Mononuclear cell (primary cell): ENCODE measurements around the gene TTC33. TPM values are rescaled to one million over a fixed set of nuclear protein-coding genes. Genes with fewer than 3 reads are reported as not detected.
A peak's percentile ranks its signal among the peaks of the same experiment; 100 is the strongest.
"Not testable (repeated sequence)": the region's sequence is repeated elsewhere in the genome, so short reads cannot be mapped to it uniquely, and the experiment has no call there.

Source experiments
- H3K27me3 ChIP-seq: 2 replicates; pipeline ENCODE4 v1.6.0; 2011; ENCODE audit warnings: low read length, control low read depth; ENCODE audit not compliant: insufficient read depth
- H3K4me1 ChIP-seq: 2 replicates; pipeline ENCODE4 v1.5.1; 2011; ENCODE audit warnings: mild to moderate bottlenecking, low read length, control low read depth; ENCODE audit not compliant: insufficient read depth
- H3K4me3 ChIP-seq: 2 replicates; pipeline ENCODE4 v1.5.1; 2011; ENCODE audit warnings: mild to moderate bottlenecking, low read length, moderate library complexity
- H3K9me3 ChIP-seq: 2 replicates; pipeline ENCODE4 v1.5.1; 2011; ENCODE audit warnings: low read depth, mild to moderate bottlenecking, control low read depth, low read length
- total RNA-seq: library from RNA; depleted of rRNA; stranded (reverse); fragments of >200 nt; gene quantifications from one replicate; pipeline ENCODE4 v1.2.3, GENCODE V29; 2012

Gene TTC33, protein sequence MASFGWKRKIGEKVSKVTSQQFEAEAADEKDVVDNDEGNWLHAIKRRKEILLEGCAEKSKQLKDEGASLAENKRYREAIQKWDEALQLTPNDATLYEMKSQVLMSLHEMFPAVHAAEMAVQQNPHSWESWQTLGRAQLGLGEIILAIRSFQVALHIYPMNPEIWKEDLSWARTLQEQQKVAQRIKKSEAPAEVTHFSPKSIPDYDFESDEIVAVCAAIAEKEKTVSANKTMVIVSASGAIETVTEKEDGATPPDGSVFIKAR
- 15.4 TPM for total RNA-seq

DNA sequence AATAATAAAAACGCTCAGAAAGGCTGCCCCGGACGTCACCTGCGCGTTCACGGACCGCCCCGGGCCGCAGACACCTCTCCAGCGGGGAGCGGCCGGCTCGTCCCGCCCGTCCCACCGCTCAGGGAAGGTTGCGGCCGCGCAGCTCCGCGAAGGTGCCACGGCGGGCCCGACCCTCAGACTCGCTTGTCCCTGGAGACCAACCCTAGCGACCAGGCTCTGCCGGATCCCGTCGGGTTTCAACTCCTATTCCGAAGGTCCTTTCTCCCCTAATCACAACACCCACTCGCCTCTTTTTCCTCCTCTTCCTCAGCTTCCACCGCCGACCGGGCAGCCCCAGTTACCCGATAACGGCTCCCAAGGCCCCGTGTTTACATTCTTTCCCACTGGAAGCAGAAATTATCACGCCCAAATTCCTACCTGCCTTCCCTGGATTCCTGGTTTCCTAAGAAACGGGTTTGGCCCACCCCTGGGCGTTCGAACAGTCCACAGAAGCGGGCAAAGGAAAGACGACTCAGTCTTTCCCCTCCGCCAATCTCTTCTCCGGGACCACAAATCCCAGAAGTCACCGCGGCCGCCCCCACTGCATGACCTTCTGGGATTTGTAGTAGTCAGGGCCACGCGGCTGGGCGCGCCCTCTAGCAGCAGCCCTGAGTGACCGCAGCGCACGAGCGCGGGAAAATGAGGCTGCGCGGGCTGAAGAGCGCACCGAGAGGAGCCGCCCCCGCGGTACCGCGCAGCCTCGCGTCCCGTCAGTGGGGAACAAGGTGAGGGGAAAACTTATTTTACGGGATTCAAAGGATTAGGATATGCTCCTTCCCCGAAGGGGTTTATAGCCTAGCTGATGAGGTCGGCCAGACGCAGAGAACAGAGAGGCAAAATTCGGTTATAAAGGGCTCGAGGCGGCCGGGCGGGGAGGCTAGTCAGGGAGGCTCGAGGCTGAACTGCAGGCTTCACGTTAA, at the start of gene TTC33:
Gene TTC33, minus strand, starts transcription at position 555 of the 959 bp plus-strand sequence. CDS start 8,943 bp downstream, outside the sequence.
- Histone ChIP-seq H3K9me3 (no peaks in the 10 kb centered on the region), H3K27me3 (no peaks in the 10 kb centered on the region), H3K4me1 (peaks cover 16% of the 10 kb centered on the region), H3K4me3 (peak within 1 kb of the TSS; percentile 97)

DNA sequence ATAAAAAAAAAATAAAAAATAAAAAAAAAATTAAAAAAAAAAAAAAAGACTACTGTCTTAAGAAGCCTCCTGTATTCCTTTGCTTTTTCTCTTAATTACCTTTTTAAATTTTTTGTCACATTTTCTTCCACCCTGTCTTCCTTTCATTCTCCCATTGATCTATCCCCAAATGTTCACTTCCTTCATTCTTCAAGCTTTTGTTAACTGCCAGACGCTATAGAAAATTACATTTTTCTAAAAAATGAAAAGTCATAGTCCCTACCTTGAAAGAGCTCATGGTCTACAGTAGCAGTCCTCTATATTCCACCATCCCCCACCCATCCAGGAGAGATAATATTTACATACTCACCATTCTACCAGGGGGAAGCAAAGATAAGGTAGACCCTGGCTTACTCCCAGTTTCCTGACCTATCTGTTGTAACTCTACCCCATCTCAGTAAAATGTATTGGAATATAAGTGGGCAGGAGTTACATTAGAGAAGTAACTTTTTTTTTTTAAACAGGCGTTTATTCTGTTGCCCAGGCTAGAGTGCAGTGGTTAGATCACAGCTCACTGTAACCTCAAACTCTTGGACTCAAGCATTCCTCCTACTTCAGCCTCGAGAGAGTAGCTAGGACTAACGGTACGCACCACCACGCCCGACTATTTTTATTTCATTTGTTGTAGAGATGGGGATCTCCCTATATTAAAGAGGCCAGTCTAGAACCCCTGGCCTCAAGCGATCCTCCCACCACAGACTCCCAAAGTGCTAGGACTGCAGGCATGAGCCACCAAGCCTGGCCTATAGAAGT, 46.2 kb upstream of the TTC33 start:
- Histone ChIP-seq H3K4me1 (peaks cover 6% of the 10 kb centered on the region), H3K27me3 (no peaks in the 10 kb centered on the region), H3K9me3 (no peaks in the 10 kb centered on the region), H3K4me3 (no peak overlapping the region)

DNA sequence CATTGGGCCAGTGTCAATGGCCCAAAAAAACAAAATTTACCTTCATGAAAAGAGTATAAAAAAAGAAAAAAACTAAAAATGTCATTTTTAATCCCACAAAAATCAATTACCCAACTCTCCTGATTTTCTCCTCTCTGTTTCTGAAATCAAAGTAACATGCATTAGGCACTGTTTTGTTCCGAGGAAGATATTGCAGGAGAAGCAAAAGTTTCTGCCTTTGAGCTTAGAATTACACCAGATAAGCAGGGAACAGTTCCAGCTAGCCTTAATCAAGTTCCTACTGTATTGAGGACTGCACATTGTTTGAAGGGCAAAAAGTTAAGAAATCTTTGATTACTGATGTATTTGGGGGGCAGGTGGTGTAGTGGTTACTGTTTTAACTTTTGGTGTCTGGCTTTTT, 43.5 kb upstream of the TTC33 start:
- Histone ChIP-seq H3K27me3 (no peaks in the 10 kb centered on the region), H3K9me3 (no peaks in the 10 kb centered on the region), H3K4me3 (no peak overlapping the region), H3K4me1 (peaks cover 23% of the 10 kb centered on the region)

DNA sequence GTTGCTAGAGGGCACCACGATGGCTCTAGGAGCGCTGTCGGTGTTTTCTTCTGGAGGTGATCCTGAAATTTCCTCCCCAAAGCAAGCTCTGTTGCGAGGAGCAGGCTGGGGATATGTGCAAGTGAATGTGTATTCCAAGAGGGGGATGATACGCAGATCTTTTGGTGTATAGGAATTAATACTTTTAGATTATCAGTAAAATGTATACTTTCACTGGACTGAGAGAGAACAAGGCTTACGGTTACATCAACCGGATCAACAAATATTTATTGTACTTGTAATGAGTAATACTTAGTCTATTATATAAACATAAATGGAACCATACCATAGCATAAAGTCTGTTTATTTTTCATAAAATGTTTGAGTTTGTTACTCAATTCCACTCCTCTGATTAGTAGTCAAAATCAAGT, 43.0 kb upstream of the TTC33 start:
- H3K27me3 ChIP-seq: no peaks in the 10 kb centered on the region
- peak overlapping the region; percentile 89 for H3K4me3 ChIP-seq
- no peaks in the 10 kb centered on the region for H3K9me3 ChIP-seq
- H3K4me1 ChIP-seq: peaks cover 23% of the 10 kb centered on the region

DNA sequence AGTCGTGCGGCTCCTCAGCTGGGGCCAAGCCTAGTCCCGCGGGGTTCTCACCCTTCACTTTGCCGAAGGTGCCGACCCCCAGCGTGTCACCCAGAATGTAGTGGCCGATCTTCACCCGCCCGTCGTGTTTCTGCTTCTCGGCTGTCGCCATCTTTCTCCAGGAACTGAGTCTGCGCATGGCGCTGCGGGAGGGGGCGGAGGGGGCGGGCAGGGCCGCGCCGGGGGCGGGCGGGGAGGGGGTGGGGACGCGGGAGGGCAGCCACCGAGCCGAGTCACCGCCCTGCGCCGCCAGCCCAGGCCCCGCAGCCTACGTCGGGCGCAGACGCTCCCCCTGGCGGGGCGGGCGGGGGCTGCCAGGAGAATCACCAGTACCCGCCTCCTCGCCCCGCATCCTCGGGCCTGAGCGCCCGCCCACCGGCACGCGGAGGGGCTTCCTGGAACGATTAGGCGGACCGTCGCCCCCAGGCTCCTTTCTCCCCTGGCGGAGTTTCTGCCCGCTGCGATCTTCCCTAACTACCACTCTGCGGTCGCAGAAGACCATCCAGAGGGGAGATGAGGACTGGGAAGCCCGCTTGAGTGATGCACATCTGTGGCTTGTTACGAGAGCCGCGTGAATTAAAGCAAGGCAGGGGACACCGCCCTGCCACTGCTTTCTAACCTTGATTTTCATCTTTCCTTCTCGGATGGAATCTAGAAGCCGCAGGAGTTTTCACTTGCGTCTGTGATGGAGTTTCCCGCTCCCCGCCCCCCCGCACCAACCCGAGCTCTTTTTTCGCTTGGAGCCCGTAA, 42.4 kb upstream of the TTC33 start, which contains the start of gene PRKAA1:
Gene PRKAA1, minus strand, starts transcription at position 363 of the 789 bp plus-strand sequence. Its CDS starts 185 bp downstream, at position 178.
- H3K27me3 ChIP-seq: no peaks in the 10 kb centered on the region
- no peaks in the 10 kb centered on the region for H3K9me3 ChIP-seq
- peaks cover 23% of the 10 kb centered on the region for H3K4me1 ChIP-seq
- peak within 1 kb of the TSS; percentile 89 for H3K4me3 ChIP-seq

DNA sequence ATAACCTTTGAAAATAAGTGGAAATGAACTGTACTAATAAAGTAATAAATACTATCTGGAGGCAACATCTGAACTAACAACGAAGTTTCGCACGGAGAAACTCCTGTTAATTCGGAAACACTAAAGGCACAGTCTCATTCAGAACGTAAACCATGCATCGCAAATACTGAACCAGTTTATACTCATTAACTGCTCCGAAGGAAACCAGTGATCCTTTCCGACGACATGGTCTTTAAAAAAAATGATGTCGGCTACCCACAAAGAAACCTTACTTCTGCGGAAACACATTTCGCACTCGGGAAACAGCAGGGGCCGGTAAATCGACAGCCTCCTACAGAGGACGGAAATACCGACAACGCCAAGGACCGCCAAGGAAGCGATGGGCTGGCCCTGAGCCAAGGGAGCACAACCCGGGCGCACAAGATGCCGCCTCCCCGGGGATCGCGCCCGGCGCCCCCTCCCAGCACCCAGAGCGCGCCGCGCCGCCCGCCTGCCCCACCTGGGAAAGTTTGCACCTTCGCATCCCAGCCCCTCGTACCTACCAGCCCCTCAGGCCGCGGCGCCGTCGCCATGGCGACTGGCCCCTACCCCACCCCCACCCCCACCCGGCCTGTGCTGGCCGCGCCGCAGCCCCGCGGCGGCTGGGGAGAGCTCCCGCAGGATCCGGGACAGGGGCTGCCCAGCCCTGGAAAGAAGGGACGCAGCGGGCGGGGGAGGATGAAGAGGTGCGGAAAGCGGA, 41.7 kb upstream of the TTC33 start:
- no peaks in the 10 kb centered on the region for H3K27me3 ChIP-seq
- peak overlapping the region; percentile 76 for H3K4me3 ChIP-seq
- no peaks in the 10 kb centered on the region for H3K9me3 ChIP-seq
- peaks cover 23% of the 10 kb centered on the region for H3K4me1 ChIP-seq

DNA sequence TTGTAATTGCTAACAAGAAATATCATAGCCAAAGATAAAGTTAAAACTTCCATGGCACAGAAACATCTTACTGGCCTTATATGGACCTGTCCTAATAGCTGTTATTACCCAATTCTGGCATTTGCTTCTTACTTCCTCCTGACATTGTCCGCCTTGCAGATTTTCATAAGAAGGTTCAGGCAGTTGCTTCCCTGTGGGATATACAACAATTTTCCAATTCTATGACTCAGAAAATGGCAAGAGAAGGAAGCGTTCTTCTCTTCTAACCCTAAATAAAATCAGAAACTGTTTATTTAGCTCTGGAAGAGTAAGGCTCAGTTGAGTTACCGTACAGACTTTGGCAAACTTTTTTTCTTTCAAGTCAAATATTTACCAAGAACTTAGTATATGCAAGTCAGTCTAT, 40.7 kb upstream of the TTC33 start:
- Histone ChIP-seq H3K9me3 (no peaks in the 10 kb centered on the region), H3K27me3 (no peaks in the 10 kb centered on the region), H3K4me3 (no peak overlapping the region), H3K4me1 (peaks cover 23% of the 10 kb centered on the region)

DNA sequence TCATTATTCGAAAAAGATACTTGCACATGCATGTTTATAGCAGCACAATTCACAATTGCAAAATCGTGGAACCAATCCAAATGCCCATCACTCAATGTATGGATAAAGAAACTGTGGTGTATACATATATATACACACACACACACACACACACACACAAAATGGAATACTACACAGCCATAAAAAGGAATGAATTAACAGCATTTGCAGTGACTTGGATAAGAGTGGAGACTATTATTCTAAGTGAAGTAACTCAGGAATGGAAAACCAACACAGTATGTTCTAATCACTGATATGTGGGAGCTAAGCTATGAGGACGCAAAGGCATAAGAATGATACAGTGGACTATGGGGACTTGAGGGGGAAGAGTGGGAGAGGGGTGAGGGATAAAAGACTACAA, 39.1 kb upstream of the TTC33 start:
- H3K4me3 ChIP-seq, H3K27me3 ChIP-seq, H3K9me3 ChIP-seq: not testable (repeated sequence)
- H3K4me1 ChIP-seq: peaks cover 32% of the 10 kb centered on the region

DNA sequence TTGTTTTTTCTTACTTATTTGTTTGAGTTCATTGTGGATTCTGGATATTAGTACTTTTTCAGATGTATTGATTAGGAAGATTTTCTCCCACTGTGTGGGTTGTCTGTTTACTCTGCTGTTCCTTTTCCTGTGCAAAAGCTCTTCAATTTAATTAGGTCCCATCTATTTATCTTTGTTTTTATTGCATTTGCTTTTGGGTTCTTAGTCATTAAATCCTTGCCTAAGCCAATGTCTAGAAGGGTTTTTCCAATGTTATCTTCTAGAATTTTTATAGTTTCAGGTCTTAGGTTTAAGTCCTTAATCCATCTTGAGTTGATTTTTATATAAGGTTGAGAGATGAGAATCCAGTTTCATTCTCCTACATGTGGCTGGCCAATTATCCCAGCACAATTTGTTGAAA, 38.6 kb upstream of the TTC33 start:
- H3K4me3 ChIP-seq, H3K9me3 ChIP-seq, H3K27me3 ChIP-seq: not testable (repeated sequence)
- H3K4me1 ChIP-seq: peaks cover 38% of the 10 kb centered on the region

DNA sequence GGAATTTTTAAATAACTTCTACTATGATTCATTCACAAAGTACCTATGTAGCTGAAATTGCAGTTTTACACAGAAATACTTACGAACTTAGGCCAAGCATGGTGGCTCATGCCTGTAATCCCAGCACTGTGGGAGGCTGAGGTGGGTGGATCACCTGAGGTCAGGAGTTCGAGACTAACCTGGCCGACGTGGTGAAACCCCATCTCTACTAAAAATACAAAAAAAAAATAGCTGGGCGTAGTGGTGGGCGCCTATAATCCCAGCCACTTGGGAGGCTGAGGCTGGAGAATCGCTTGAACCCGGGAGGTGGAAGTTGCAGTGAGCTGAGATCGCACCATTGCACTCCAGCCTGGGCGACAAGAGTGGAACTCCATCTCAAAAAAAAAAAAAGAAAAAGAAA, 36.9 kb upstream of the TTC33 start:
- H3K4me3 ChIP-seq, H3K9me3 ChIP-seq, H3K27me3 ChIP-seq: not testable (repeated sequence)
- H3K4me1 ChIP-seq: peaks cover 34% of the 10 kb centered on the region

DNA sequence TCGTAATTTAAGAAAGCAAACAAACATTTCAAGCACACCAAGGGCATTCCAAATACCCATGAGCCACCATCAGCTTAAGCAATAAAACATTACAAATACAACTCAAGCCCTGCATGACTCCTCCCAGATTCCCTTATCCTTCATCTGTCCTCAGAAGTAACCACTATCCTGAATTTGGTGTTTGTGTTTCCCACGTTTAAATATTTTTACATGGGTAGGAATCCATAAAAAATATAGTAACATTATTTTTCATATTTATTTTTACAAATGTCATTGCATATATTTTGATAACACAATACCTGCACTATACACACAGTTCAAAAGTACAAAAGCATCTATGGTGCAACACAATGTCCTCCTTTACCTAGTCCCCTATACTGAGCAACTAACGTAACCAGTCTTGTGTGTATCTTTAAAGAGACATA, 36.0 kb upstream of the TTC33 start:
- no peaks in the 10 kb centered on the region for H3K27me3 ChIP-seq
- peaks cover 31% of the 10 kb centered on the region for H3K4me1 ChIP-seq
- H3K4me3 ChIP-seq: no peak overlapping the region

DNA sequence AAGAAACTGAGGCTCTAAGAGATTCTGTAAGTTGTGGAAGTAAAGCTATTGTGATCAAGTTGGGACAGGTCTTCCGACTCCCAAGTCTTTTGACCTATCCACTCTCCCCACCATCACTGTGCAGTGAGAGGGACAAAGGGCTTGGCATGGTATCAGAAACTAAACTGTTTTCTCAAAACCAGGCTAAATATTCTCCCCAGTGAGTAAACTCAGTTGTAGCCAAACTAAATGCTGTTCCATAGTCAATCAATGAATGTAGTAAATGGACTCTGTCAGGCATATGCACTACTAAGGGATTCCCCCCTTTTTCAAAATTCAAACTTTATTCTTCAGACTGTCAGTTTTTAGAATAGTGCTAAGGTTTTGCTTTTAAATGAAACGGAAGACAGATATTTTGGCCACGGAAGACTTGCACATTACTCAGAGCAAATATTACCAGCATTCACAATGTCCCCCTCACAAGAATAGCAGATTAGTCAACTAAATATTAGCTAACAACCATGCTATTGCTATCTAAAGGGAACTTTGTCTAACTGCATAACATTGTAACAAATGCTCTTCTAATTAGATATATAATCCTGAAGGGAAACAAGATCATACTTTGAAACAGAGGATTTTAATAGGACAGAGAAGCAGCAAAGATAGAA, 35.3 kb upstream of the TTC33 start:
- Histone ChIP-seq H3K27me3 (no peaks in the 10 kb centered on the region), H3K4me3 (no peak overlapping the region), H3K9me3 (no peaks in the 10 kb centered on the region), H3K4me1 (peaks cover 25% of the 10 kb centered on the region)

More for the DNA sequence above, 36.0 kb upstream of the TTC33 start:
- no peaks in the 10 kb centered on the region for H3K9me3 ChIP-seq

DNA sequence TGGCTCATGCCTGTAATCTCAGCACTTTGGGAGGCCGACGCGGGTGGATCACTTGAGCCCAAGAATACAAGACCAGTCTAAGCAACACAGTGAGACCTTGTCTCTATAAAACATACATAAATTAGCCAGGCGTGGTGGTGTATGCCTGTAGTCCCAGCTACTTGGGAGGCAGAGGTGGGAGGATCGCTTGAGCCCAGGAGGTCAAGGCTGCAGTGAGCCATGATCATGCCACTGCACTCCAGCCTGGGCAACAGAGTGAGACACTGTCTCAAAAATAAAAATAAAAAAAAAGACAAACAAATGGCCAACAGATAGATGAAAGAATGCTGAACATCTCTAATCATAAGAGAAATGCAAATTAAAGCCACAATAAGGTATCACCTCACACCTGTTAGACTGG, 33.2 kb upstream of the TTC33 start:
- H3K27me3 ChIP-seq, H3K9me3 ChIP-seq, H3K4me3 ChIP-seq: not testable (repeated sequence)
- peaks cover 16% of the 10 kb centered on the region for H3K4me1 ChIP-seq
